NCI-H2107 (cell line): ENCODE data around the gene LIPA.

Source experiments
- DNase-seq: peaks from one replicate; lab custom pipeline; 2025; lab: John Stamatoyannopoulos, UW

The LIPA gene

GRCh38 chr10:89240519-89240918 lies 11.1 kb downstream of the LIPA start:
- no peak for DNase-seq

- no peak for DNase-seq
These were observed 12.5 kb downstream of the LIPA start for GRCh38 chr10:89238956-89239644.

GRCh38 chr10:89237849-89238248 lies 13.7 kb downstream of the LIPA start:
- no peak for DNase-seq

- DNase-seq = no peak
These were observed 15.3 kb downstream of the LIPA start for GRCh38 chr10:89236226-89236797.

GRCh38 chr10:89235073-89235798 lies 16.3 kb downstream of the LIPA start:
- no peak for DNase-seq

- no peak for DNase-seq
These were observed 18.5 kb downstream of the LIPA start for GRCh38 chr10:89233033-89233432.

GRCh38 chr10:89228962-89229361 lies 22.6 kb downstream of the LIPA start:
- no peak for DNase-seq

GRCh38 chr10:89228146-89228545 lies 23.4 kb downstream of the LIPA start:
- DNase-seq = no peak

GRCh38 chr10:89226891-89227290 lies 24.7 kb downstream of the LIPA start:
- DNase-seq = no peak

GRCh38 chr10:89224739-89225443 lies 26.7 kb downstream of the LIPA start:
- DNase-seq = no peak

GRCh38 chr10:89221919-89222318 lies 29.7 kb downstream of the LIPA start:
- DNase-seq = no peak

- no peak for DNase-seq
These were observed 31.9 kb downstream of the LIPA start for GRCh38 chr10:89219513-89220218.

- no peak for DNase-seq
These were observed 34.3 kb downstream of the LIPA start for GRCh38 chr10:89217057-89217990.

- no peak for DNase-seq
These were observed 35.5 kb downstream of the LIPA start for GRCh38 chr10:89216056-89216455.

- DNase-seq = no peak
These were observed 36.1 kb downstream of the LIPA start for GRCh38 chr10:89215511-89215910.

GRCh38 chr10:89214566-89215165 lies 36.9 kb downstream of the LIPA start:
- no peak for DNase-seq

- DNase-seq = no peak
These were observed 38.3 kb downstream of the LIPA start for GRCh38 chr10:89213191-89213808.

GRCh38 chr10:89210794-89211425 lies 40.7 kb downstream of the LIPA start:
- no peak for DNase-seq

- DNase-seq = no peak
These were observed 41.9 kb downstream of the LIPA start for GRCh38 chr10:89209718-89210117.
